ENCODE data around the gene NEU2.
A peak's percentile ranks its signal among the peaks of the same experiment; 100 is the strongest.

NEU2 gene

GRCh38 chr2:233035426-233036161 lies 3.1 kb downstream of the NEU2 start:
- no peaks in the 10 kb centered on the region for H3K4me1 ChIP-seq (ENCODE audit: control insufficient read depth, insufficient read depth, low read depth, low read length)
- peaks cover 0 to 5% of the 10 kb centered on the region in 2 experiments for H3K27me3 ChIP-seq (ENCODE audit: control insufficient read depth in 1 of 2, insufficient read depth in 1 of 2, low read length in 2 of 2)
- H3K9me3 ChIP-seq (ENCODE audit: control insufficient read depth, low read length), result peaks cover 3% of the 10 kb centered on the region
- no peak overlapping the region for H3K4ac ChIP-seq (ENCODE audit: low read depth in 1 of 2, low read length in 2 of 2)
- no peak overlapping the region for H2BK5ac ChIP-seq (ENCODE audit: low read depth, low read length, poor library complexity, severe bottlenecking)
- no peaks in the 10 kb centered on the region for H3K36me3 ChIP-seq (ENCODE audit: control insufficient read depth in 1 of 2, insufficient read depth in 2 of 2, low read depth in 1 of 2, low read length in 2 of 2)
- no peaks in the 10 kb centered on the region for H3K79me1 ChIP-seq (replicated peaks; ENCODE audit: low read length, poor library complexity, severe bottlenecking)
- peak overlapping the region in 1 of 2 experiments; percentile 1 for H3K14ac ChIP-seq (ENCODE audit: low read length in 2 of 2)
- H2BK15ac ChIP-seq (ENCODE audit: low read depth, poor library complexity, severe bottlenecking), result no peak overlapping the region
- no peak for DNase-seq
- no peak overlapping the region for H2AK5ac ChIP-seq (ENCODE audit: low read length, severe bottlenecking)
- no peak overlapping the region for H3K18ac ChIP-seq (ENCODE audit: low read depth in 1 of 2, low read length in 2 of 2)
- no peak overlapping the region for H3K4me3 ChIP-seq (ENCODE audit: insufficient read depth in 1 of 2, low read depth in 1 of 2, low read length in 2 of 2)
- H3K23ac ChIP-seq (ENCODE audit: low read length in 2 of 2), result no peak overlapping the region
- H4K91ac ChIP-seq (ENCODE audit: low read length), result peak overlapping the region; percentile 10
- H2BK120ac ChIP-seq (ENCODE audit: low read depth, low read length), result no peak overlapping the region
- no peak overlapping the region for H2AFZ ChIP-seq (ENCODE audit: low read depth, low read length)
- H3K4me2 ChIP-seq (ENCODE audit: low read length, poor library complexity, severe bottlenecking), result no peak overlapping the region
- no peak overlapping the region for H3K27ac ChIP-seq (ENCODE audit: low read length, poor library complexity, severe bottlenecking)
- H4K8ac ChIP-seq (ENCODE audit: low read length), result no peak overlapping the region
- no peak overlapping the region for H3K9ac ChIP-seq (ENCODE audit: low read length)
- no peak overlapping the region for H2BK12ac ChIP-seq (ENCODE audit: low read length in 2 of 2)
- 94% methylated on average over 23 of the region's 23 CpGs for WGBS

- Histone ChIP-seq H3K9ac (ENCODE audit: low read length) (no peak overlapping the region), H3K27me3 (ENCODE audit: control insufficient read depth in 1 of 2, insufficient read depth in 1 of 2, low read length in 2 of 2) (peaks cover 0 to 5% of the 10 kb centered on the region in 2 experiments), H2AFZ (ENCODE audit: low read depth, low read length) (no peak overlapping the region), H3K14ac (ENCODE audit: low read length in 2 of 2) (peak overlapping the region in 1 of 2 experiments; percentile 1), H3K4ac (ENCODE audit: low read depth in 1 of 2, low read length in 2 of 2) (no peak overlapping the region), H2BK15ac (ENCODE audit: low read depth, poor library complexity, severe bottlenecking) (no peak overlapping the region), H3K36me3 (ENCODE audit: control insufficient read depth in 1 of 2, insufficient read depth in 2 of 2, low read depth in 1 of 2, low read length in 2 of 2) (no peaks in the 10 kb centered on the region), H4K91ac (ENCODE audit: low read length) (peak overlapping the region; percentile 10), H2BK5ac (ENCODE audit: low read depth, low read length, poor library complexity, severe bottlenecking) (no peak overlapping the region), H3K9me3 (ENCODE audit: control insufficient read depth, low read length) (peaks cover 3% of the 10 kb centered on the region), H3K23ac (ENCODE audit: low read length in 2 of 2) (no peak overlapping the region), H3K4me3 (ENCODE audit: insufficient read depth in 1 of 2, low read depth in 1 of 2, low read length in 2 of 2) (no peak overlapping the region), H2BK12ac (ENCODE audit: low read length in 2 of 2) (no peak overlapping the region), H3K79me1 (replicated peaks; ENCODE audit: low read length, poor library complexity, severe bottlenecking) (no peaks in the 10 kb centered on the region), H3K18ac (ENCODE audit: low read depth in 1 of 2, low read length in 2 of 2) (no peak overlapping the region), H4K8ac (ENCODE audit: low read length) (no peak overlapping the region), H2BK120ac (ENCODE audit: low read depth, low read length) (no peak overlapping the region), H3K4me1 (ENCODE audit: control insufficient read depth, insufficient read depth, low read depth, low read length) (no peaks in the 10 kb centered on the region), H2AK5ac (ENCODE audit: low read length, severe bottlenecking) (no peak overlapping the region), H3K4me2 (ENCODE audit: low read length, poor library complexity, severe bottlenecking) (no peak overlapping the region), H3K27ac (ENCODE audit: low read length, poor library complexity, severe bottlenecking) (no peak overlapping the region)
- 92% methylated on average over 12 of the region's 12 CpGs for WGBS
- no peak for DNase-seq
Measured at GRCh38 chr2:233036162-233036838, 3.8 kb downstream of the NEU2 start.

DNA sequence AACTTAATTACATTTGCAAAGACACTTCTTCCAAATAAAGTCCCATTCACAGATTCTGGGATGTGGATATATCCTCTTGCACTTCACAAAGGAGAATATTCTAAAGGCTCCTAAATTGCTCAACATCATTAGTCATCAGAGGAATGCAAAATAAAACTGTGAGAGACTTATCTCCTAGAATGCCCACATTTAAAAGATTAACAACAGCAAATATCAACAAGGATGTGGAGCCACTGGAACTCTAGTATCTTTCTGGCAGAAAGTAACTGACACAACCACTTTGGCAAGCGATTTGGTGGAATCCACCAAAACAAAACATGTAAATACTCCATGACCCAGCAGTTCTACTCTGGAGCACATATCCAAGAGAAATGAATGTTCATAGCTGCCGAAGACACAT lies 4.6 kb downstream of the NEU2 start:
- WGBS, result 82% methylated on average over 2 of the region's 2 CpGs
- H3K9me3 ChIP-seq (ENCODE audit: control insufficient read depth, low read length), result peaks cover 3% of the 10 kb centered on the region

DNA sequence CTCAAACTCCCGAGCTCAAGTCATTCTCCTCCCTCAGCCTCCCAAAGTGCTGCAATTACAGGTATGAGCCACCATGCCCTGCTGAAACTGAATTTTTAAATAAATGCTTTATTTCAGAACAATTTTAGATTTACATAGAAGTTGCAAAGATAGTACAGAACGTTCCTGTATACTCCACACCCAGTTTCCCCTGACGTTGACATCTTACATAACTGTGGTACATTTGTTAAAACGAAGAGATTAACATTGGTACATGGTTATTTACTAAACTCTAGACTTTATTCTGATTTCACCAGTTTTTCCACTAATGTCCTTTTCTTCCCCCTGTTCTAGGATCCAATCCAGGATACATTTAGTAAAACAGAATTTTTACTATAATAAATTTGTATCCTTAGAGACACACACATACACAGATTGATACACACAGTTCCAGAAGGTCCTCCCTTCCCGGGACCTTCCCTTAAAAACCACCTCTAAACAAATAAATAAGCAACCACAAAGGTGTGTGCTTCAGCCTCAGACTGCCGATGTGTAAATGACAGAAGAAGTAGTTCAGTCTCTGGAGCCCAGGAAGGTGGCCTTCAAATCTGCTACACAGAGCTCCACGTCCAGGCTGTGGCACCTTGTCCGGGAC lies 6.9 kb downstream of the NEU2 start:
- H3K27ac ChIP-seq (ENCODE audit: low read length, poor library complexity, severe bottlenecking), result no peak overlapping the region
- no peaks in the 10 kb centered on the region for H3K36me3 ChIP-seq (ENCODE audit: control insufficient read depth in 1 of 2, insufficient read depth in 2 of 2, low read depth in 1 of 2, low read length in 2 of 2)
- no peak overlapping the region for H3K4ac ChIP-seq (ENCODE audit: low read depth in 1 of 2, low read length in 2 of 2)
- no peak overlapping the region for H4K8ac ChIP-seq (ENCODE audit: low read length)
- no peaks in the 10 kb centered on the region for H3K79me1 ChIP-seq (replicated peaks; ENCODE audit: low read length, poor library complexity, severe bottlenecking)
- H3K9ac ChIP-seq (ENCODE audit: low read length), result no peak overlapping the region
- H2BK12ac ChIP-seq (ENCODE audit: low read length in 2 of 2), result no peak overlapping the region
- no peak overlapping the region for H3K23ac ChIP-seq (ENCODE audit: low read length in 2 of 2)
- H3K4me1 ChIP-seq (ENCODE audit: control insufficient read depth, insufficient read depth, low read depth, low read length), result no peaks in the 10 kb centered on the region
- H3K14ac ChIP-seq (ENCODE audit: low read length in 2 of 2), result no peak overlapping the region
- no peak overlapping the region for H2BK120ac ChIP-seq (ENCODE audit: low read depth, low read length)
- no peak overlapping the region for H2AK5ac ChIP-seq (ENCODE audit: low read length, severe bottlenecking)
- H3K4me3 ChIP-seq (ENCODE audit: insufficient read depth in 1 of 2, low read depth in 1 of 2, low read length in 2 of 2), result no peak overlapping the region
- no peak overlapping the region for H4K91ac ChIP-seq (ENCODE audit: low read length)
- DNase-seq, result no peak
- H3K27me3 ChIP-seq (ENCODE audit: control insufficient read depth in 1 of 2, insufficient read depth in 1 of 2, low read length in 2 of 2), result peaks cover 14 to 17% of the 10 kb centered on the region in 2 experiments
- no peak overlapping the region for H2BK15ac ChIP-seq (ENCODE audit: low read depth, poor library complexity, severe bottlenecking)
- no peak overlapping the region for H3K18ac ChIP-seq (ENCODE audit: low read depth in 1 of 2, low read length in 2 of 2)
- no peak overlapping the region for H2AFZ ChIP-seq (ENCODE audit: low read depth, low read length)
- H3K4me2 ChIP-seq (ENCODE audit: low read length, poor library complexity, severe bottlenecking), result no peak overlapping the region
- H2BK5ac ChIP-seq (ENCODE audit: low read depth, low read length, poor library complexity, severe bottlenecking), result no peak overlapping the region
- WGBS, result 95% methylated on average over 5 of the region's 8 CpGs
- H3K9me3 ChIP-seq (ENCODE audit: control insufficient read depth, low read length), result peaks cover 3% of the 10 kb centered on the region

More for the DNA sequence above, 4.6 kb downstream of the NEU2 start:
- peaks cover 0 to 5% of the 10 kb centered on the region in 2 experiments for H3K27me3 ChIP-seq (ENCODE audit: control insufficient read depth in 1 of 2, insufficient read depth in 1 of 2, low read length in 2 of 2)
- H3K79me1 ChIP-seq (replicated peaks; ENCODE audit: low read length, poor library complexity, severe bottlenecking), result no peaks in the 10 kb centered on the region
- no peak overlapping the region for H2BK12ac ChIP-seq (ENCODE audit: low read length in 2 of 2)
- no peak overlapping the region for H3K9ac ChIP-seq (ENCODE audit: low read length)
- peak; percentile 51 for DNase-seq
- H4K8ac ChIP-seq (ENCODE audit: low read length), result no peak overlapping the region
- no peak overlapping the region for H3K14ac ChIP-seq (ENCODE audit: low read length in 2 of 2)
- H3K4me2 ChIP-seq (ENCODE audit: low read length, poor library complexity, severe bottlenecking), result no peak overlapping the region
- no peak overlapping the region for H3K4me3 ChIP-seq (ENCODE audit: insufficient read depth in 1 of 2, low read depth in 1 of 2, low read length in 2 of 2)
- no peak overlapping the region for H2BK15ac ChIP-seq (ENCODE audit: low read depth, poor library complexity, severe bottlenecking)
- H2BK120ac ChIP-seq (ENCODE audit: low read depth, low read length), result no peak overlapping the region
- no peak overlapping the region for H2BK5ac ChIP-seq (ENCODE audit: low read depth, low read length, poor library complexity, severe bottlenecking)
- H2AK5ac ChIP-seq (ENCODE audit: low read length, severe bottlenecking), result no peak overlapping the region
- no peak overlapping the region for H3K23ac ChIP-seq (ENCODE audit: low read length in 2 of 2)
- H4K91ac ChIP-seq (ENCODE audit: low read length), result no peak overlapping the region
- no peaks in the 10 kb centered on the region for H3K4me1 ChIP-seq (ENCODE audit: control insufficient read depth, insufficient read depth, low read depth, low read length)
- H3K4ac ChIP-seq (ENCODE audit: low read depth in 1 of 2, low read length in 2 of 2), result no peak overlapping the region
- no peak overlapping the region for H2AFZ ChIP-seq (ENCODE audit: low read depth, low read length)
- no peaks in the 10 kb centered on the region for H3K36me3 ChIP-seq (ENCODE audit: control insufficient read depth in 1 of 2, insufficient read depth in 2 of 2, low read depth in 1 of 2, low read length in 2 of 2)
- H3K18ac ChIP-seq (ENCODE audit: low read depth in 1 of 2, low read length in 2 of 2), result no peak overlapping the region
- H3K27ac ChIP-seq (ENCODE audit: low read length, poor library complexity, severe bottlenecking), result no peak overlapping the region

Measured in mesenchymal stem cell (in vitro differentiated cells and primary cell).